Left cardiac atrium (tissue), 4 donors: Measurements from ENCODE around the gene TAMM41. TPM values are rescaled to one million over a fixed set of nuclear protein-coding genes. Genes with fewer than 3 reads are reported as not detected.
"Not testable (repeated sequence)": the region's sequence is repeated elsewhere in the genome, so short reads cannot be mapped to it uniquely, and the experiment has no call there.

Experiments
- ATAC-seq, 2 donors: fragments of 200-7000 bp; cut with Tn5 transposase; one replicate each; pipeline ENCODE4 v1.9.1; 2020; ENCODE audit warnings: mild to moderate bottlenecking in 2 of 2, moderate library complexity in 2 of 2
- DNase-seq: peaks from one replicate; pipeline ENCODE4 v3.0.0-alpha.2; 2020
- intact Hi-C, 2 donors: fragments of 100-400 bp; cut with DNase I; formaldehyde crosslinking; loops; one replicate each; pipeline versions ENCODE4 v1.14.1 to v1.15.1; 2022 to 2023
- total RNA-seq, 2 donors: library from RNA; stranded (reverse); fragmentation: NEBNext Ultra II Directional; extraction: Animal tissue kit (Norgen Biotek cat#: 25700); gene quantifications; one replicate each; pipeline ENCODE4 v1.2.1, GENCODE V29; 2021
- donor health status: DM: no; HTN: yes; CAD: no.
- donor health status: DM: no; HTN: yes; CAD: no; lungs with severe emphysema.
- donor health status: DM: yes; HTN: yes; CAD: no.
- donor health status: Dilated cardiomyopathy.

TAMM41 gene
- total RNA-seq, 2 donors from 2014 or later: 9.4 to 10.4 TPM

GRCh38 chr3:11774296-11774877, 72.3 kb downstream of the TAMM41 start:
- DNase-seq: no peak
- ATAC-seq: peak; percentile 30 to 32
- intact Hi-C loops: no loop called here

- intact Hi-C loops, ATAC-seq, DNase-seq: not testable (repeated sequence)
These were observed 74.8 kb downstream of the TAMM41 start for GRCh38 chr3:11771931-11772330.

- DNase-seq: peak; percentile 73
- ATAC-seq: peak; percentile 96 to 98
- intact Hi-C loops: no loop called here
These were observed 76.0 kb downstream of the TAMM41 start for GRCh38 chr3:11770477-11771391.

GRCh38 chr3:11769704-11770476, 76.8 kb downstream of the TAMM41 start:
- ATAC-seq: no peak
- DNase-seq: no peak
- intact Hi-C loops: no loop called here

DNA sequence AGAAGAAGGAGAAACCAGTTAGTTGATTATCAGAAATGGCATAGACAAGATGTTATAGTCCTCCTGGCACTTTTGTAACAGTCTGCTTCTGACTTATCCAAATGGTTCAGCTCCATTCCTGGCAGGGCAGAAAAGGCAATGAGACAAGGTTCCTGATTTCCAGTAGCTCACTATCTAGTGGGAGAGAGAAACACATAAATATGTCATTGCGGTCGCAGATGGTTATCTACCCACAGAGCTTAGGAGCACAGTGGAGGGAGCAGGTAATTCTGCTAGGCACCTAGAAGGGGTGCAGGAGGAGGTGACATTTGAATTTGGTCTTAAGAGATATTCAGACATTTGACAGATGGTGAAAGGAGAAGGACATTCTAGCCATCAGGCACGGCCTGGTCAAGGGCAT, 78.1 kb downstream of the TAMM41 start:
- intact Hi-C loops: no loop called here
- DNase-seq (no peak), ATAC-seq (no peak)

- no peak for ATAC-seq
- DNase-seq: no peak
- intact Hi-C loops: no loop called here
These were observed 81.7 kb downstream of the TAMM41 start for GRCh38 chr3:11764931-11765363.

GRCh38 chr3:11759996-11760395, 86.7 kb downstream of the TAMM41 start:
- DNase-seq: no peak
- ATAC-seq: no peak
- intact Hi-C loops: no loop called here

- DNase-seq (no peak), ATAC-seq (no peak)
- intact Hi-C loops: no loop called here
These were observed 88.8 kb downstream of the TAMM41 start for GRCh38 chr3:11757929-11758328.

GRCh38 chr3:11757441-11757875, 89.2 kb downstream of the TAMM41 start:
- ATAC-seq: no peak
- intact Hi-C loops: no loop called here
- DNase-seq: no peak

DNA sequence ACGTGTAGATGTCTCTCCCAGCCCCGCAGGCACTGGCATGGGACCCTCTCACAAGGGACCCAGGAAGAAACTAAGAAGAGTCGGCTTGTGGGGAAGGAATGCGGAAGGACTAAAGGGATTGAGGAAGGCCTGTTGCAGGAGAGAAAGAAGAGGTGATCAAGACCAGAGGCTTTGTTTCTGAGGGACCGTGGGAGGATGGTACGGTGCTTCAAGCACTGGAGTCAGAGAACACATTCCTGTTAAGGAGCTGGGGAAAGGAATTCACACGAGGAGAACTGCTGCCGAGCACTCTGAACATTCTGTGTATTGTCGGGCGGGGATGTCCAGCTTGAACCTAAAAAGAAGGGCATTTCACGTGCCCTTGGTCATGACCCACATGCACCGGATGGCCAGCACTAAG, 91.4 kb downstream of the TAMM41 start:
- intact Hi-C loops: no loop called here
- no peak for DNase-seq
- no peak for ATAC-seq

GRCh38 chr3:11752254-11752653, 94.4 kb downstream of the TAMM41 start:
- intact Hi-C loops, DNase-seq, ATAC-seq: not testable (repeated sequence)

- DNase-seq, ATAC-seq, intact Hi-C loops: not testable (repeated sequence)
These were observed 98.4 kb downstream of the TAMM41 start for GRCh38 chr3:11748306-11748705.

Other genes with a start within 250 kb of the TAMM41 start
- gene VGLL4, start 203.0 kb downstream of the TAMM41 start, total RNA-seq: 10 to 100 TPM; 28.6 to 36.1 TPM
- gene SYN2, start 157.5 kb upstream of the TAMM41 start, total RNA-seq: 1 to 10 TPM; 4.4 to 5.2 TPM